Measurements from ENCODE around the gene COL4A4.
"Not testable (repeated sequence)": the region's sequence is repeated elsewhere in the genome, so short reads cannot be mapped to it uniquely, and the experiment has no call there.

Gene COL4A4

DNA sequence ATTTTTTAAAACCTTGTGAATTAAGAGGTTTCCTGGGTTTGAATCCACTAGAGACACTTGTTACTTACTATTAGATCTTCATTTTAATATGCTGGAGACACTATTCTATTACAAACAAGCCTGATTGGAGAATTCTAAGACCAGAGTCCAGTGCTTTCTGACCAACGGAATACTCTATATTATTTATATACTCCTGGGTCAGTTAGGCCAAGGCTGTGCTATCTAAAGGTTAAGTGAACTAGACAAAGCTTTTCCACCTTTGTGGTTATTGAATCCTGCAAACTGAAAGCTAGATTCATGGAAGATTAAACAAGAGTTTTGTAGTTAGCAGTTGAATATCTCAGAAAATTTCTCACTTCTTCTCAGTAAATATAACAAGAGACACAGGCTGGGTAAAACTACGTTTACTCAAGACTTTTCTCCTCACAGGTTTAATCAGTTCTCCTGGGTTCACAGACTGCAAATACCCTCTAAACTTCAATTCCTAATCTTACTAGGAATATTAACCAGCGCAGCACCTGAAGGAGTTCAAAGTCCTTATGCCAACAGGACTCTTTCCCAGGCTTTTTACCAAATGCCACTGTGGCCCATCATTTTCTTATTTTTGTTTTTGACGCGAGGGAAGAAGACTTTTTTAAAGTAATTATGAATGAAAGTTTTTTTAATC is 66.4 kb downstream of the COL4A4 start:
- H3K4me3 ChIP-seq (ENCODE audit: low read depth, low read length): no peak overlapping the region
- TF ChIP-seq, protein P1, sequence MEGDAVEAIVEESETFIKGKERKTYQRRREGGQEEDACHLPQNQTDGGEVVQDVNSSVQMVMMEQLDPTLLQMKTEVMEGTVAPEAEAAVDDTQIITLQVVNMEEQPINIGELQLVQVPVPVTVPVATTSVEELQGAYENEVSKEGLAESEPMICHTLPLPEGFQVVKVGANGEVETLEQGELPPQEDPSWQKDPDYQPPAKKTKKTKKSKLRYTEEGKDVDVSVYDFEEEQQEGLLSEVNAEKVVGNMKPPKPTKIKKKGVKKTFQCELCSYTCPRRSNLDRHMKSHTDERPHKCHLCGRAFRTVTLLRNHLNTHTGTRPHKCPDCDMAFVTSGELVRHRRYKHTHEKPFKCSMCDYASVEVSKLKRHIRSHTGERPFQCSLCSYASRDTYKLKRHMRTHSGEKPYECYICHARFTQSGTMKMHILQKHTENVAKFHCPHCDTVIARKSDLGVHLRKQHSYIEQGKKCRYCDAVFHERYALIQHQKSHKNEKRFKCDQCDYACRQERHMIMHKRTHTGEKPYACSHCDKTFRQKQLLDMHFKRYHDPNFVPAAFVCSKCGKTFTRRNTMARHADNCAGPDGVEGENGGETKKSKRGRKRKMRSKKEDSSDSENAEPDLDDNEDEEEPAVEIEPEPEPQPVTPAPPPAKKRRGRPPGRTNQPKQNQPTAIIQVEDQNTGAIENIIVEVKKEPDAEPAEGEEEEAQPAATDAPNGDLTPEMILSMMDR (IDR thresholded peaks at IDR 0.05; ENCODE audit: low read depth, low read length): no peak

DNA sequence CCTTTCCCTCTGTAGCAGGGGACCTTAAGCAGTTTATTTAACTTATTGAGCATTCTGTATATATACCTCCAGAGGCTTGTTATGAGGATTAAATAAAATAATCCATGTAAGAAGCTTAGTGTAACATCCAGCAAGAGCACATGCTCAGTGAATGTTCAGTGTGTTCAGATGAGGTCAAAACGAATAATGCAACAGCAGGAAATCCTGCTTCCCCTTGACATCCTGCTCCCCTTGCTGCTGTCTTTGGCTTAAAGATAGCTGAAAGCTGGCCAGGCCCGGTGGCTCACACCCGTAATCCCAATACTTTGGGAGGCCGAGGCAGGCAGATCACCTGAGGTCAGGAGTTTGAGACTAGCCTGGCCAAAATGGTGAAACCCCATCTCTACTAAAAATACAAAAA is 68.7 kb downstream of the COL4A4 start:
- no peak overlapping the region for H3K4me3 ChIP-seq (ENCODE audit: low read depth, low read length)
- TF ChIP-seq, protein P1 (IDR thresholded peaks at IDR 0.05; ENCODE audit: low read depth, low read length): no peak

DNA sequence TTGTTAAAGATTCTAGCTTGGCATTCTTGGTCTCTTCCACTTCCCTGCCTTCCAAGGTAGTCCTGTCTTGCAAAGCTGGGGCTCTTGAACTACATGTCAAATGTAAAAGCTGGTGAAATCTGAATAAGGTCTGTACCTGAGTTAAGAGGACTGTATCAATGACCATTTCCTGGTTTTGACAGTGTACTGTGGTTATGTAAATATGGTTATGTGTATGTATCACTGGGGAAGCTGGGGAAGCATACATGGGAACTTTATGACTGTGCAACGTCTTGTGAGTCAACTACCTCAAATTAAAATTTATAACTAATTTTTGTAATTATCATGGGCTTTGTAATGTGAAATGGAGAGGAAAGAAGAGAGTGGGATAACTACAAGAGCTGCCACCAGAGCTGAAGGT is 81.7 kb downstream of the COL4A4 start:
- no peak overlapping the region for H3K4me3 ChIP-seq (ENCODE audit: low read depth, low read length)
- TF ChIP-seq, protein P1 (IDR thresholded peaks at IDR 0.05; ENCODE audit: low read depth, low read length): no peak

DNA sequence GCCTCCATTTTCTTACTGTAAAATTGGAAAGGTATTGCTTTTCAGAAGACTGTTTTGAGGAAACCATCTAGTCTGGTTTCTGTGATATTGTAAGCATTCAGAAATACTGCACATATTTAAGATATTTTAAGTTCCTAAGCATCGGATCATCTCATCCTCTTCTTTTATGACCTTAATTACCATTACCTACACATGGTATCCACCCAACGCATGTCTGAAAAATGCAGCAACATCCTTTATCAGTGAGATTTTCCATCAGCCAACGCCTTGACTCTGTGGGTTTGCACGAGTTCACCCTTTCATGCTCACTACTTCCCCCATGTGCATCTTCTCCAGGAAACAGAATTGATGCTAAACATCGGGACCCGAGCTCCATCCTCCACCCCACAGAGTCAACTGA is 84.3 kb downstream of the COL4A4 start:
- TF ChIP-seq, protein P1 (IDR thresholded peaks at IDR 0.05; ENCODE audit: low read depth, low read length): no peak
- no peak overlapping the region for H3K4me3 ChIP-seq (ENCODE audit: low read depth, low read length)

DNA sequence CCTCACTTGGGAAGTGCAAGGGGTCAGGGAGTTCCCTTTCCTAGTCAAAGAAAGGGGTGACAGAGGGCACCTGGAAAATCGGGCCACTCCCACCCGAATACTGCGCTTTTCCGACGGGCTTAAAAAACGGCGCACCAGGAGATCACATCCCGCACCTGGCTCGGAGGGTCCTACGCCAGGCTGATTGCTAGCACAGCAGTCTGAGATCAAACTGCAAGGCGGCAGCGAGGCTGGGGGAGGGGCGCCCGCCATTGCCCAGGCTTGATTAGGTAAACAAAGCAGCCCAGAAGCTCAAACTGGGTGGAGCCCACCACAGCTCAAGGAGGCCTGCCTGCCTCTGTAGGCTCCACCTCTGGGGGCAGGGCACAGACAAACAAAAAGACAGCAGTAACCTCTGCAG is 98.9 kb downstream of the COL4A4 start:
- H3K4me3 ChIP-seq (ENCODE audit: low read depth, low read length): not testable (repeated sequence)

DNA sequence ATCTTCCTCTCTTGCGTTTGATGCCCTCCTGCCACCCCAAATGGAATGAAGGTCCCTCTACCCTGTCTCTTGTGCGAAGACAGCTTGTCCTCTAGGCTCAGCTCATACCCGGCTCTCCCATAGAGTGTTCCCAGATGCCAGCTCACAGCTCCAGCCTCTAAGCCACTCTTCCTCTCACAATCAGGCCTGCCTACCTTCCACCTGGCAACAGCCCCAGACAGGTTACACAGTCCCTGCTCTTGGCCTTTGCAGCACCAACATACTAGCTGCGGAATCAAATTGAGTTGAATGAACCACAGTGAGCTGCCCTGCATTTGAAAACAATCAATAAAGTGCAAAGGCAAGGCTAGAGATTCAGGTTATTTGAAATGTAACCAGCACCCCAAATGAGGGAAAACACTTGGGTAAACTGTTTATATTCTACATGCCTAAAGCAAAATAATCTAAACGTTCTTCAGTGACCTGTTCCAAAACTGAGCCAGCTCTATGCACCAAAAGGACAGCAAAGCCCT is 105.1 kb downstream of the COL4A4 start:
- H3K4me3 ChIP-seq (ENCODE audit: low read depth, low read length): no peak overlapping the region
- TF ChIP-seq, protein P1 (IDR thresholded peaks at IDR 0.05; ENCODE audit: low read depth, low read length): no peak

DNA sequence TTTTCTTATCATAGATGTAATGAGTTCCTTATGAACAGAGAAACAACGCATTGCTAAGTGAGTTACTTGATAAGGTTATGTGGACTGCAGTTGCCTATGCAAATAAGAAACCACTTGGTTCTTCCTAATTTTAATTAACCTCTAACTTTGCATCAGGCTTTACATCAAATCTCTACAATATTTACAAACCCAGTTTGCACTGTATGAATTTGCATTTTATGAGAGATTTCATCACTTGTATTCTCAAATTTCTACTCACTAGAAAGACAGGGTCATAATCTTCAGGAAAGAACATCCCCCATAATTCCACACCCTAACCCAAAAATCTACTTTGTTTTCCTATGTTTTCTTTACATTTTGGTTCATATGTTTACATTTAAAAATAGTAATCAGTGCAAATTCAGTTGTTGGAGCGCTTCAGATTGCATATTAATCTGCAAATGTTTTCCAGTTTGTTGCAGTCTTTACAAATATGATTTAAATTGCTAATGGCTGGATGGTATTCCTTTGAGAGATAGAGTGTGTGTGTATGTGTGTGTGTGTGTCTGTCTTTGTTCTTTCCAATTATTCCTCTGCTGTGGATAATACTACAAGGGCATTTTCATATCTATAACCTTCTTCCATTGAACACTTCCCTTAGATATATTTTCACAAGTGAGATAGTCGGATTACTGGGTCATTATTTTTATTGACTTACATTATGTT is 106.1 kb downstream of the COL4A4 start:
- TF ChIP-seq, protein P1 (IDR thresholded peaks at IDR 0.05; ENCODE audit: low read depth, low read length): no peak
- H3K4me3 ChIP-seq (ENCODE audit: low read depth, low read length): no peak overlapping the region

All from WI38 (cell line).